Esophagus muscularis mucosa (tissue), 4 donors: ENCODE results near the gene MAGI2. TPM values are rescaled to one million over a fixed set of nuclear protein-coding genes. Genes with fewer than 3 reads are reported as not detected.

Experiments used
- DNase-seq: peaks from one replicate; pipeline ENCODE4 v3.0.0-alpha.2; 2017; ENCODE audit errors: extremely low spot score
- H3K27ac ChIP-seq, 4 donors: fragments of 200-600 bp; sonication (generic); replicated peaks in 1 of 4; 1 replicate in 3 of 4; 2 replicates in 1 of 4; pipeline ENCODE4 v1.5.1; 2016 to 2019; ENCODE audit warnings: mild to moderate bottlenecking in 1 of 4
- H3K27me3 ChIP-seq, 4 donors: fragments of 200-600 bp; sonication (generic); one replicate each; pipeline versions ENCODE4 v1.5.1 to v1.6.0; 2016 to 2019
- H3K36me3 ChIP-seq, 4 donors: fragments of 200-600 bp; sonication (generic); one replicate each; pipeline ENCODE4 v1.5.1; 2016 to 2019
- H3K4me1 ChIP-seq, 4 donors: fragments of 200-600 bp; sonication (generic); one replicate each; pipeline ENCODE4 v1.5.1; 2016 to 2019
- H3K4me3 ChIP-seq, 4 donors: fragments of 200-600 bp; sonication (generic); 1 replicate in 2 of 4; 2 replicates in 2 of 4; pipeline ENCODE4 v1.5.1; 2016 to 2019; ENCODE audit warnings: mild to moderate bottlenecking in 4 of 4, moderate library complexity in 1 of 4
- H3K9me3 ChIP-seq, 4 donors: fragments of 200-600 bp; sonication (generic); 1 replicate in 3 of 4; 2 replicates in 1 of 4; pipeline ENCODE4 v1.5.1; 2016 to 2019
- EP300 ChIP-seq: sonication (generic); formaldehyde crosslinking; IDR thresholded peaks from one replicate; pipeline ENCODE4 v1.6.1; 2017; ENCODE audit warnings: antibody characterized with exemption
- POLR2A ChIP-seq: fragments of 450-650 bp; IDR thresholded peaks from one replicate; pipeline ENCODE4 v1.6.1; 2017; ENCODE audit warnings: antibody characterized with exemption, moderate library complexity, mild to moderate bottlenecking, low read depth
- POLR2AphosphoS5 ChIP-seq, 2 donors: sonication (generic); formaldehyde crosslinking; IDR thresholded peaks; one replicate each; pipeline ENCODE4 v1.6.1; 2017; ENCODE audit warnings: antibody characterized with exemption in 2 of 2
- WGBS: methylation state at CpG from one replicate; pipeline ENCODE4 v1.1.5; 2018; 5-methylcytosine and 5-hydroxymethylcytosine counted together
- intact Hi-C: fragments of 100-400 bp; cut with DNase I; formaldehyde crosslinking; loops from one replicate; pipeline ENCODE4 v1.15.1; 2023
- total RNA-seq, 4 donors: library from RNA; depleted of rRNA; stranded (reverse); fragments of >200 nt; gene quantifications; one replicate each; pipeline versions ENCODE4 v1.1.0 to v1.2.1, GENCODE V29; 2016
- TF ChIP-seq, protein P1 (sequence below), 3 experiments: fragments of 200-600 bp in 2 of 3; fragments of 450-650 bp in 1 of 3; sonication (generic) in 2 of 3; IDR thresholded peaks; one replicate each; pipeline ENCODE4 v1.5.1; 2017 to 2019; ENCODE audit warnings: antibody characterized with exemption in 3 of 3, mild to moderate bottlenecking in 2 of 3, moderate library complexity in 1 of 3

Gene MAGI2
- total RNA-seq, 4 donors from 2014 or later, result 14.4 to 22.3 (median 21.2) TPM

DNA sequence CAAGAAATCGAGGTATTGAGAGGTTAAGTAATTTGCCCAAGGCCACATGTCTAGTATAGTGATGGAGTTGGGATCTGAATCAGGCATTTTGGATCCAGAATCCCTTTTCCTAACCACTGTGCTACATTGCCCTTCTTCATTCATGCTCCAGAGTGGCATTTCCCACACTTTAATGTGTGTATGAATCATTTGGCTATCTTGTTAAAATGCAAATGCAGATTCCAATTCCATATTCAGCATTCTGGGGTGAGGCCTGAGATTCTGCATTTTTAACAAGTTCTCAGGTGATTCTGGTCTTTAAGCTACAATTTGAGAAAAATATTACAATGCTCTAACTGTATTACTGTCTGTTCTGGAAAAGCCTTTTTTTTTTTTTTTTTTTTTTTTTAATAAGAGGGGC is 1023.6 kb downstream of the MAGI2 start:
- Histone ChIP-seq H3K9me3 (no peaks in the 10 kb centered on the region), H3K27me3 (no peaks in the 10 kb centered on the region), H3K27ac (no peak overlapping the region), H3K4me1 (no peaks in the 10 kb centered on the region), H3K36me3 (no peaks in the 10 kb centered on the region), H3K4me3 (no peak overlapping the region)
- intact Hi-C loops, result no loop called here
- 86% methylated on average over 1 of the region's 1 CpG for WGBS
- TF ChIP-seq EP300, result no peak
- no peak for TF ChIP-seq POLR2A
- TF ChIP-seq POLR2AphosphoS5 (IDR thresholded peaks at IDR 0.05), result no peak
- TF ChIP-seq, protein P1, sequence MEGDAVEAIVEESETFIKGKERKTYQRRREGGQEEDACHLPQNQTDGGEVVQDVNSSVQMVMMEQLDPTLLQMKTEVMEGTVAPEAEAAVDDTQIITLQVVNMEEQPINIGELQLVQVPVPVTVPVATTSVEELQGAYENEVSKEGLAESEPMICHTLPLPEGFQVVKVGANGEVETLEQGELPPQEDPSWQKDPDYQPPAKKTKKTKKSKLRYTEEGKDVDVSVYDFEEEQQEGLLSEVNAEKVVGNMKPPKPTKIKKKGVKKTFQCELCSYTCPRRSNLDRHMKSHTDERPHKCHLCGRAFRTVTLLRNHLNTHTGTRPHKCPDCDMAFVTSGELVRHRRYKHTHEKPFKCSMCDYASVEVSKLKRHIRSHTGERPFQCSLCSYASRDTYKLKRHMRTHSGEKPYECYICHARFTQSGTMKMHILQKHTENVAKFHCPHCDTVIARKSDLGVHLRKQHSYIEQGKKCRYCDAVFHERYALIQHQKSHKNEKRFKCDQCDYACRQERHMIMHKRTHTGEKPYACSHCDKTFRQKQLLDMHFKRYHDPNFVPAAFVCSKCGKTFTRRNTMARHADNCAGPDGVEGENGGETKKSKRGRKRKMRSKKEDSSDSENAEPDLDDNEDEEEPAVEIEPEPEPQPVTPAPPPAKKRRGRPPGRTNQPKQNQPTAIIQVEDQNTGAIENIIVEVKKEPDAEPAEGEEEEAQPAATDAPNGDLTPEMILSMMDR (IDR thresholded peaks at IDR 0.05), result no peak
- no peak for DNase-seq

DNA sequence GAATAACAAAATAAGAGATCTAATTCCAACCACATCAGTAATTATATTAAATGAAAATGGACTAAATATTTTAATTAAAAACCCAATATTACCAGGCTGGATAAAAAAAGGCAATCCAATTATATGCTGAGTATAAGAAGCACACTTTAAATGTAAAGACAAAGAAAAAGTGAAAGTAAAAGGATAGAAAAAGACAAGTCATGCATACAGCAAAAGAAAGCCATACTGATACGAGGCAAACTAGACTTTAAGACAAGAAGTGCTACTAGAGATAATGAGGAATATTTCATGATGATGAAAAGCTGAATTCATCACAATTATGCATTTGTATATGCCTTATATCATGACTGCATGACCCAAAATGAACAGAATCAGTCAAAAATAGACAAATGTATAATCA is 1026.3 kb downstream of the MAGI2 start:
- no peaks in the 10 kb centered on the region for H3K9me3 ChIP-seq
- no peak overlapping the region for H3K4me3 ChIP-seq
- no peak for DNase-seq
- no peak overlapping the region for H3K27ac ChIP-seq
- no peaks in the 10 kb centered on the region for H3K36me3 ChIP-seq
- 67% methylated on average over 1 of the region's 1 CpG for WGBS
- intact Hi-C loops, result no loop called here
- no peaks in the 10 kb centered on the region for H3K4me1 ChIP-seq
- TF ChIP-seq, protein P1 (IDR thresholded peaks at IDR 0.05), result no peak
- TF ChIP-seq POLR2AphosphoS5 (IDR thresholded peaks at IDR 0.05) (no peak), EP300 (no peak), POLR2A (no peak)
- no peaks in the 10 kb centered on the region for H3K27me3 ChIP-seq

- Histone ChIP-seq H3K27ac (no peak overlapping the region), H3K4me1 (no peaks in the 10 kb centered on the region), H3K27me3 (no peaks in the 10 kb centered on the region), H3K36me3 (no peaks in the 10 kb centered on the region), H3K4me3 (no peak overlapping the region), H3K9me3 (peaks cover 0 to 4% (median 0%) of the 10 kb centered on the region in 4 donors)
- 89% methylated on average over 1 of the region's 1 CpG for WGBS
- TF ChIP-seq, protein P1 (IDR thresholded peaks at IDR 0.05), result no peak
- TF ChIP-seq POLR2AphosphoS5 (IDR thresholded peaks at IDR 0.05) (no peak), EP300 (no peak), POLR2A (no peak)
- intact Hi-C loops, result no loop called here
- DNase-seq, result no peak
Measured at GRCh38 chr7:78420001-78420400, 1033.5 kb downstream of the MAGI2 start.

GRCh38 chr7:78417180-78417853 is 1036.2 kb downstream of the MAGI2 start:
- DNase-seq, result no peak
- TF ChIP-seq POLR2AphosphoS5 (IDR thresholded peaks at IDR 0.05) (no peak), POLR2A (no peak), EP300 (no peak)
- TF ChIP-seq, protein P1 (IDR thresholded peaks at IDR 0.05), result no peak
- Histone ChIP-seq H3K4me3 (no peak overlapping the region), H3K27me3 (no peaks in the 10 kb centered on the region), H3K4me1 (no peaks in the 10 kb centered on the region), H3K36me3 (no peaks in the 10 kb centered on the region), H3K9me3 (peaks cover 0 to 4% (median 0%) of the 10 kb centered on the region in 4 donors), H3K27ac (no peak overlapping the region)
- intact Hi-C loops, result no loop called here
- 77% methylated on average over 4 of the region's 4 CpGs for WGBS

- Histone ChIP-seq H3K36me3 (no peaks in the 10 kb centered on the region), H3K4me1 (no peaks in the 10 kb centered on the region), H3K27me3 (no peaks in the 10 kb centered on the region), H3K9me3 (peaks cover 0 to 4% (median 0%) of the 10 kb centered on the region in 4 donors), H3K27ac (no peak overlapping the region), H3K4me3 (no peak overlapping the region)
- intact Hi-C loops, result no loop called here
- 89% methylated on average over 3 of the region's 3 CpGs for WGBS
- no peak for DNase-seq
- no peak for TF ChIP-seq POLR2A
- TF ChIP-seq, protein P1 (IDR thresholded peaks at IDR 0.05), result no peak
- TF ChIP-seq EP300, result no peak
- no peak for TF ChIP-seq POLR2AphosphoS5 (IDR thresholded peaks at IDR 0.05)
Measured at GRCh38 chr7:78413568-78413967, 1039.9 kb downstream of the MAGI2 start.
